Heart left ventricle (tissue), 16 donors: ENCODE data around the gene CELF2. TPM values are rescaled to one million over a fixed set of nuclear protein-coding genes. Genes with fewer than 3 reads are reported as not detected.

ENCODE experiments used
- ATAC-seq, 4 donors: fragments of 200-7000 bp; cut with Tn5 transposase; one replicate each; pipeline ENCODE4 v1.9.1; 2020 to 2022; ENCODE audit warnings: moderate library complexity in 4 of 4, mild to moderate bottlenecking in 3 of 4, moderate number of reproducible peaks in 1 of 4
- DNase-seq, 5 donors: peaks; one replicate each; pipeline ENCODE4 v3.0.0-alpha.2; 2020
- H3K27ac ChIP-seq, 12 donors: fragments of 200-600 bp; sonication (generic) in 4 of 12; one replicate each; pipeline versions ENCODE4 v1.5.0 to v1.8.0; 2016 to 2022; ENCODE audit warnings: mild to moderate bottlenecking in 2 of 12
- H3K27me3 ChIP-seq, 9 donors: fragments of 200-600 bp; sonication (generic) in 2 of 9; one replicate each; pipeline versions ENCODE4 v1.5.1 to v1.8.0; 2016 to 2022; ENCODE audit warnings: mild to moderate bottlenecking in 3 of 9
- H3K36me3 ChIP-seq, 9 donors: fragments of 200-600 bp; sonication (generic) in 2 of 9; one replicate each; pipeline versions ENCODE4 v1.5.0 to v1.8.0; 2018 to 2022; ENCODE audit warnings: mild to moderate bottlenecking in 2 of 9
- H3K4me1 ChIP-seq, 12 donors: fragments of 200-600 bp; sonication (generic) in 4 of 12; one replicate each; pipeline versions ENCODE4 v1.5.0 to v1.8.0; 2016 to 2022; ENCODE audit warnings: mild to moderate bottlenecking in 3 of 12
- H3K4me3 ChIP-seq, 12 donors: fragments of 200-600 bp; sonication (generic) in 4 of 12; one replicate each; pipeline versions ENCODE4 v1.5.0 to v1.8.0; 2017 to 2022; ENCODE audit warnings: mild to moderate bottlenecking in 9 of 12, moderate library complexity in 4 of 12
- H3K9me3 ChIP-seq, 12 donors: fragments of 200-600 bp; sonication (generic) in 4 of 12; one replicate each; pipeline versions ENCODE4 v1.5.0 to v1.8.0; 2016 to 2022; ENCODE audit warnings: mild to moderate bottlenecking in 1 of 12
- CTCF ChIP-seq, 12 donors: fragments of 200-600 bp; sonication (generic) in 4 of 12; IDR thresholded peaks; one replicate each; pipeline versions ENCODE4 v1.5.0 to v1.8.0; 2018 to 2022; ENCODE audit warnings: antibody characterized with exemption in 12 of 12, mild to moderate bottlenecking in 5 of 12
- POLR2A ChIP-seq, 2 donors: fragments of 450-650 bp; IDR thresholded peaks; one replicate each; pipeline ENCODE4 v1.6.1; 2017; ENCODE audit warnings: antibody characterized with exemption in 2 of 2, mild to moderate bottlenecking in 2 of 2, moderate library complexity in 2 of 2
- WGBS, 4 donors: extraction: QIAGEN DNeasy Blood & Tissue Kit in 2 of 4; methylation state at CpG; one replicate each; pipeline versions ENCODE4 v1.1.5 to v1.1.7; 2013 to 2018; 5-methylcytosine and 5-hydroxymethylcytosine counted together
- intact Hi-C, 10 donors: fragments of 100-400 bp; cut with DNase I; formaldehyde crosslinking; loops; one replicate each; pipeline versions ENCODE4 v1.11.1 to v1.14.2; 2022
- polyA plus RNA-seq, 2 donors: library from polyadenylated mRNA; stranded (reverse); fragments of 200-250 nt; gene quantifications; one replicate each; pipeline ENCODE4 v1.2.3, GENCODE V29; 2013
- total RNA-seq, 9 donors: library from RNA; depleted of rRNA in 2 of 9; stranded (reverse); fragments of >200 nt in 2 of 9; fragmentation: NEBNext Ultra II Directional in 3 of 9; extraction: Animal tissue kit (Norgen Biotek cat#: 25700) in 3 of 9; gene quantifications; one replicate each; pipeline versions ENCODE4 v1.1.0 to v1.2.4, GENCODE V29; 2016 to 2023
- donor health status: ischemic (EF 13 %, LVEDD 7.1; RV severe dilation, severe dysfunction).
- donor health status: healthy with polysubstance abuse.
- donor health status: DM: no; HTN: yes; CAD: no.
- donor health status: DM: no; HTN: no; CAD: no.
- donor health status: ischemic (EF 25% LVEDD 6.9; RV normal size, moderate dysfunction).
- donor health status: ischemic (EF 25% LVEDD 5.7; RV mildly dilated, moderate dysfunction).
- donor health status: healthy.
- donor health status: DM: yes; HTN: yes; CAD: no.
- donor health status: ischemic (EF 35%, LVEDD 5.7; RV mildly dilated, moderate dysfunction).
- donor health status: nonischemic (EF 11% LVEDD 7.7; RV severe dilation, severe dysfunction).
- donor health status: DM: yes; HTN: yes; CAD: no.
- donor health status: PGD.
- donor health status: ischemic (EF 29% LVEDD 5.4; RV normal size, mild dysfunction).
- donor health status: nonischemic (EF 23%, LVEDD 6.1; RV moderate dilation, normal function).

The CELF2 gene
- total and polyA plus RNA-seq, 11 donors = 14.2 to 103 (median 67.1) TPM

GRCh38 chr10:11164803-11165590, 147.3 kb downstream of the CELF2 start:
- Histone ChIP-seq H3K4me3 (peak overlapping the region; percentile 22 to 87 (median 70)), H3K4me1 (peaks cover 0 to 70% (median 37%) of the 10 kb centered on the region in 12 donors), H3K36me3 (peaks cover 0 to 6% (median 0%) of the 10 kb centered on the region in 9 donors), H3K27ac (peak overlapping the region; percentile 64 to 98 (median 86)), H3K9me3 (peaks cover 0 to 7% (median 0%) of the 10 kb centered on the region in 12 donors), H3K27me3 (no peaks in the 10 kb centered on the region)
- WGBS, 4 donors = 0 to 1% (median 1%) methylated on average over 38 of the region's 38 CpGs
- intact Hi-C loops = loop anchor here in 7 of 10 donors (5.0 to 10.0 kb wide), 8 partner anchors 50 to 350 kb away; no protein-coding TSS in a partner anchor
- ATAC-seq = peak; percentile 60 to 74 (median 71)
- peak; percentile 61 to 82 (median 72) for DNase-seq
- TF ChIP-seq CTCF (IDR thresholded peaks at IDR 0.05) = no peak
- TF ChIP-seq POLR2A (IDR thresholded peaks at IDR 0.05) = peak in 1 of 2 donors; percentile 22

- TF ChIP-seq POLR2A (IDR thresholded peaks at IDR 0.05) (no peak), CTCF (IDR thresholded peaks at IDR 0.05) (peak in 9 of 12 donors; percentile 22 to 54 (median 34))
- Histone ChIP-seq H3K9me3 (peaks cover 0 to 7% (median 0%) of the 10 kb centered on the region in 12 donors), H3K27ac (peak overlapping the region; percentile 64 to 98 (median 86)), H3K4me3 (peak overlapping the region; percentile 22 to 87 (median 70)), H3K4me1 (peaks cover 0 to 70% (median 36%) of the 10 kb centered on the region in 12 donors), H3K36me3 (peaks cover 0 to 6% (median 0%) of the 10 kb centered on the region in 9 donors), H3K27me3 (no peaks in the 10 kb centered on the region)
- 3 to 8% (median 7%) methylated on average over 24 to 44 of the region's 44 CpGs for WGBS, 4 donors
- intact Hi-C loops = loop anchor here in 7 of 10 donors (5.0 to 10.0 kb wide), 8 partner anchors 51 to 351 kb away; no protein-coding TSS in a partner anchor
- peak; percentile 57 to 83 (median 72) for DNase-seq
- ATAC-seq = peak; percentile 22 to 76 (median 74)
Observed at GRCh38 chr10:11165591-11166543, 148.2 kb downstream of the CELF2 start.

- TF ChIP-seq POLR2A (IDR thresholded peaks at IDR 0.05) (no peak), CTCF (IDR thresholded peaks at IDR 0.05) (no peak)
- peak overlapping the region in 10 of 12 donors; percentile 55 to 87 (median 72) for H3K4me3 ChIP-seq
- H3K4me1 ChIP-seq = peaks cover 0 to 73% (median 36%) of the 10 kb centered on the region in 12 donors
- peaks cover 0 to 5% (median 0%) of the 10 kb centered on the region in 12 donors for H3K9me3 ChIP-seq
- H3K27ac ChIP-seq = peak overlapping the region; percentile 2 to 98 (median 86)
- H3K27me3 ChIP-seq = no peaks in the 10 kb centered on the region
- DNase-seq (no peak), ATAC-seq (no peak)
- peaks cover 0 to 6% (median 0%) of the 10 kb centered on the region in 9 donors for H3K36me3 ChIP-seq
- intact Hi-C loops = loop anchor here in 7 of 10 donors (5.0 to 10.0 kb wide), 8 partner anchors 52 to 352 kb away; no protein-coding TSS in a partner anchor
- 39 to 57% (median 53%) methylated on average over 5 of the region's 5 CpGs for WGBS, 4 donors
Observed at GRCh38 chr10:11166550-11166949, 148.9 kb downstream of the CELF2 start.
